ENCODE measurements around the gene SEC14L5.

DNA sequence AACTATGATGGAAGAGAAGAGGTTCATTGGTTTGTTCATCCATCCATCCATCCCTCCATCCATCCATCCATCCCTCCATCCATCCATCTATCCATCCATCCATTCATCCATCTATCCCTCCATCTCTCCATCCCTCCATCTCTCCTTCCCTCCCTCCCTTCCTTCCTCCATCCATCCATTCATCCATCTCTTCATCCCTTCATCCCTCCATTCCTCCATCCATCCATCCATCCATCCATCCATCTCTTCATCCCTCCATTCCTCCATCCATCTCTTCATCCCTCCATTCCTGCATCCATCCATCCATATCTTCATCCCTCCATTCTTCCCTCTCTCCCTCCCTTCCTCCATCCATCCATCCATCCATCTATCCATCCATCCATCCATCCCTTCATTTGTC is 11.2 kb upstream of the SEC14L5 start:
- TF ChIP-seq CTCF (conservative IDR thresholded peaks at IDR 0.05) (no peak), EZH2 (IDR thresholded peaks at IDR 0.05; ENCODE audit: low read depth) (no peak)
